ENCODE data around the gene TERC.

Gene TERC

DNA sequence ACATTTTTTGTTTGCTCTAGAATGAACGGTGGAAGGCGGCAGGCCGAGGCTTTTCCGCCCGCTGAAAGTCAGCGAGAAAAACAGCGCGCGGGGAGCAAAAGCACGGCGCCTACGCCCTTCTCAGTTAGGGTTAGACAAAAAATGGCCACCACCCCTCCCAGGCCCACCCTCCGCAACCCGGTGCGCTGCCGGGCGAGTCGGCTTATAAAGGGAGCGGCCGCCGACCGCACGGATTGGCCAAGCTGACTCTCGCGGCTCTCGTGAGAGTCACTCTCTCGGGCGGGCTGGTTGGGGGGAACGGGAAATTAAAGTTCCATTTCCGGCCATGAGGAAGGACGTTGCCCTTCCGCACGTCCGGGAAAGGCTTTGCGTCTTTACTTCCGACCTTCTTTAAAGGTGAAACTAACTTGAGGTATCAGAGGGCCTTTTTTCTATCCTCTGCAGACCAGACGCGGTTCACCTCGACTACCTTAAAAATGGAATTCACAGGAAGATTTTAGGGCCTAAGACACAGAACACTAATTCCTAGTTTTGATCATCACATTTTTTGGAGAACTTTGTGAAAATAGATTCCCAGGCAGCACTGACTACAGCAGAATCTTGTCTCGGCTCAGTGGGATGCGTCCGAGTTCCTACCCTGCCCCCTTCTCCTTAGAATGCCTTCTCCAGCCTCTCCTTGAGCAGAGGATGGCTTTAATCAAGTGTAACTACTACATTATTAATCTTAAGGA, at the start of gene TERC:
TSS of gene TERC (minus strand) at position 179 of the 731 bp plus-strand sequence.
- DNase-seq (ENCODE audit: low read depth, low spot score), result peak; percentile 84

DNA sequence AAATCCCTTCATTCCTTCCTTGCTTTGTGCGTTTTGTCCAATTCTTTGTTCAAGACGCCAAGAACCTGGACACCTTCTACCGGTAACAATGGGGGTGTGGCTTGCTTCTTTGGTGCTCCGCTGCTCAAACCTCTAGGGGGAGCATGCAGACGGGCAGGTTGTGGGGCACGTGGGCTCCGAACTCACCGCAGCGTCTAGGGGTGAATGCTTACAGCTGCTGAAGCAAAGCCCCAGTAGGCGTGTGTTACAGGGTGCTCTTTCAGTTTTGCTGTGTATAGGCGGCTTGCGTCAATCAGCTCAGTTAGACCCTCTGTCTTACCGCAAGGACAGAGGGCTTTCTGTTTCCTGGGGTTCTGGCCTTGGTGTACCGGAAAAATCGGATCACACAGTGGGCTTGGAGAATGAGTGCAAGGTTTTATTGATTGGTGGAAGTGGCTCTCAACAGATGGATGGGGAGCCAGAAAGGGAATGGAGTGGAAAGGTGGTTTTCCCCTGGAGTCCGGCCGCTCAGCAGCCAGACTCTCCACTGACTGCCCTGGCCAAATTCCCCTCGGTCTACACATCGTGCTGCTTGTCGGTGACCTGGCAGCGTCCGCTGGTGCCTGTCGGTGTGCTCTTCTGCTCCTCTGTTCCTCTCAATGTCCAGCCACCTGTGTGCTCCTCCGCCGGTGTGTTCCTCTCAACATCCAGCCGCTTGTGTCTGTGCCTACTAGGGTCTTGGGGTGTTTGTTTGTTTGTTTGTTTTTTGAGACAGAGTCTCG, 49.1 kb upstream of the TERC start:
- peak; percentile 53 for DNase-seq (ENCODE audit: low read depth, low spot score)

DNA sequence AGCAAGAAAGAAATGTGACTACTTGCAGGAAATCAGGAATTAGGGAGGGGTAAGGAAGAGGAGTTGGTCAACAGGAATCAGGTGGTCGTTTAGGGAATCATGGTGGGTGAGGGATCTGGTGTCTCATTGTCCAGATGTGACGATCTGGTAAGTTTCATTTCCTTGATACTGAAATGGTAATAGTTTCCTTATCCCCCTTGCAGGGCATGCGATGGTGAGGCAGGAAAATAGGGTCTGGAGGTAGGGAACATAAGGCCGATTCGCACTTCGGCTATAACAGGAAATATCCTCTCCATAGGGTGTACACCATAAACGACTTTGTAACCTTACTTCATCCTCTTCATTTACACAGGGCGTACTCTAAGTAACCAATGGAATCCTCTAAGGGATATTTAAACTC, 48.4 kb upstream of the TERC start:
- no peak for DNase-seq (ENCODE audit: low read depth, low spot score)

DNA sequence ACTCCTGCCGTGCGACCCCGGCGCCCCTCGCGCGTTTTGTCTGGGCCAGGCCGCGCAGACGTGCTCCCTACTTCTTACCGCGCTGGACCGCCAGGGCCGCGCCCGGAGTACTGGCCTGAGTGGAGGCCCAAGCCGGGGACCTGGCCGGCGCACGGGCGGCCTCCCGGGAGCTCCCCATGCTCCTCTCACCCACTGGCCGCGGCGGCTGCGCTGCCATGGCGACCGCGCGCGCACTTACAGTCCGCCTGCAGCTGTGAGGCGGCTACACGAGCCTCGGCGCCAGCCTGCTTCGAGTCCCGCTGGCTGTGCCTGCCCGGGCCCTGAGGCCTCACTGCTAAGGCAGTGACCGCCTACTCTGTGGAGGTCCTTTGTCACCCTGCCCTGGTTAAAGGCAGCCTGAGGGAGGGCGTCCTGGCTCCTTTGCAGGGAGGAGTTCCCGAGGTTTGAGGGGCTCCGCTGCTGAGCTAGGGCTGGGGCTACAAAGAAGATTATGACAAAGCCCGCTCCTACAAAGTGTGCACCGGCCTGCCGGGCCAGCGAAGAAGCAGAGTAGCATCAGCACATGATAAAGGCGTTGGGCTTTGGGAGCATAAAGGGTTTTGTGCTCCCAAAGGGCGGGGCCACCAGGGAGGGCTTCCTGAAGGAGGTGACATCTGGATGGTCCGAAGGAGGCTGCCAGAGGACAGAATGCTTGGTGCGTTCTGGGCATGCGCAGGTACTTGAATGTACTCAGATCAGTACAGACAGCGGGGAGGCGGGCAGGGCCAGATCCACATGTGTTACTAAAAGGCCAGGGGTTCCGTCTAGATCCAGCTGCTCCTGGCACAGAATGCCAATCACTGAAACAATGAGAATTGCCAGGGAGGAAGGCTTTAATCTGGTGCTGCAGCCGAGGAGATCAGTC, 47.7 kb upstream of the TERC start, which contains the start of the genes LRRC34 and LRRIQ4:
TSS of gene LRRC34 (minus strand) at position 573 of the 904 bp plus-strand sequence. CDS start at position 217, 356 bp downstream.
TSS of gene LRRIQ4 (plus strand) at position 539 of the 904 bp plus-strand sequence. CDS start 9,052 bp downstream, outside the sequence.
- DNase-seq (ENCODE audit: low read depth, low spot score), result peak; percentile 25

DNA sequence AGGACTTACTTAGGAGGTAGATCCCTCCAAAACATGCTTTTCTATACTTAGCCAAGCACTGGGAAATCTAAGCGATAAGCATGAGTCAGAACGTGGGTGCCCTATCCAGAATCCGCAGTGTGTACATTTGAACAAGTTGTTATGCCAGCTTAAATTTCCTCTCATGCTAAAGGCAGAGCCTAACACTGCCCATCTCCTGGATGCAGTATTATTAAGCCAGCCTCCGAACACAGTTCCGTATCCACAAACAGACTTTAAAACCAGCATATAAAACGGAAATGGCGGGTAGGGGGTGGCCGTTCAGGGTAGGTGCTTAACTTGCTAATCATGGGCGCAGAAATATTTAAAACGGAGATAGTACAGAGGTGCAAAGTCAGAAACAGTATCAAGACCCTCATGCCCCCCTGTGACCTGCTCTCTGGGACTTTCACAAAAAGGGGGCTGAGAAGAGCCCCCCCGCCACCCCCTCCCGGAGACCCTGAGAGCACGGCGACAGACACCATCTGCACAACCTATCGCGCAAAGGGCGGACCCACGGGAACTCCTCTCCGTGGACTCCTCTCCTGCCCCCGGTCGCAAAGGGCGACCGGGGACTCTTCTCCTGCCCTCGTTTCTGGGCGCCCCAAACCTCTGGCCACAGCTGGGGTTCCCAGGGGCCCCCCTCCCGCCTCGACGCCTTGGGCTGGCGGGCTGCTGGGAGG, 46.9 kb upstream of the TERC start:
- DNase-seq (ENCODE audit: low read depth, low spot score), result no peak

DNA sequence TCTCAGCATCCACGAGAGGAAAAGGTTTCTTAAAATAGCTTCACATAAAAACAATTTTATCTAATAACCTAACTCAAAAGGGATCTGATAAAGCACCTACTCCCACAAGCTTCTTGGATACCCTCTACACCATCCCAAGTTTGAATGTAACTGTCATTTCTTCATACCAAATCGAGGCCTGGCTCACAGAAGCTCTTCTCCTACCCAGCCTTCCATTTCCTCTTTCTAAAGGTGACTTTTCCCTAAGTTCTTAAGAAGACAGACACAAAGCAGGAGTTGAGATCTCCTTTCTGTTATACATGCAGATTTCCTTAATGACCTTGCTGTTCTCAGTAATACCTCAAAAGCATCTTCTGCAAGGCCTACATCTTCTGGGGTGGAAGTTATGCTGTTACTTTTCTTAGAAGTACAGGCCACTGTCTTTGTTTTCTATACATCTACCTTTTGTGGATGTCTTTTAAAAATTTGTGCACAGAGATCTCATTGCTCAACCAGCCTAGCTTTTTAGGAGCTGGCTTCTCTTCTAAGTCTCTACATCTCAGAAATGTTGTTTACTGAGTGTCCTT, 44.5 kb upstream of the TERC start:
- DNase-seq (ENCODE audit: low read depth, low spot score), result no peak

DNA sequence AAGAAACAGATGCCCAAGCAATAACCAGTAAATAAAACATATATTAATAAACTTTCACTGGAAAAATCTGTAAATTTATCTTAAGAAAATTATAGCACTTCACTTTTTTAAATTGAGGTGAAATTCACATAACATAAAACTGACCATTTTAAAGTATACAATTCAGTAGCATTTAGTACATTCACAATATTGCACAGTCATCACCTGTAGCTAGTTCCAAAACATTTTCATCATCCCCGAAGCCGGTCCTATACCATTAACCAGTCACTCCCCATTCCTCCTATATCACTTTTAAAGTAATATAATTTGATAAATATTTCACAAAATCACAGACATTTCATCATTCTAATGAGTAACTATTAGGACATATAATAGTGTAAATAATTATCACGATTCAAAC, 39.8 kb upstream of the TERC start:
- DNase-seq (ENCODE audit: low read depth, low spot score), result no peak

DNA sequence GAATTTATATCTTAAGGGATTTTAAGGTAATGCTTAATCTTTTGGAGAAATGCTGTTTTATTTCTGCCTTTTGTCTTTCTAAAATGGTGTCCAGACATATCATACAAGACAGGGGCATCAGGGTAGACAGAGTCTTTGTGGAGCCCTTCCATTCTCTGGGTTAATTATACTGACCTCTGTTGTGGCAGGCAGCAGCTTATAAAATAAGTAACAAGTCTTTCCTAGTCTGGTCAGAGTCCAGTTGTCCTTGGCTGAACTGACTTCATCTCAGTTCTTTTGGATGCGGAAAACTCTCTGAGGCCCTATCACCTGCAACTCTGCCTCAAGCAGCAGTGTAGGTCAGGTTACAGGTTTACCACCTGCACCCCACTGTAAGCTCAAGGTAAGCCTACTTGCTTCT, 27.5 kb upstream of the TERC start:
- no peak for DNase-seq (ENCODE audit: low read depth, low spot score)

DNA sequence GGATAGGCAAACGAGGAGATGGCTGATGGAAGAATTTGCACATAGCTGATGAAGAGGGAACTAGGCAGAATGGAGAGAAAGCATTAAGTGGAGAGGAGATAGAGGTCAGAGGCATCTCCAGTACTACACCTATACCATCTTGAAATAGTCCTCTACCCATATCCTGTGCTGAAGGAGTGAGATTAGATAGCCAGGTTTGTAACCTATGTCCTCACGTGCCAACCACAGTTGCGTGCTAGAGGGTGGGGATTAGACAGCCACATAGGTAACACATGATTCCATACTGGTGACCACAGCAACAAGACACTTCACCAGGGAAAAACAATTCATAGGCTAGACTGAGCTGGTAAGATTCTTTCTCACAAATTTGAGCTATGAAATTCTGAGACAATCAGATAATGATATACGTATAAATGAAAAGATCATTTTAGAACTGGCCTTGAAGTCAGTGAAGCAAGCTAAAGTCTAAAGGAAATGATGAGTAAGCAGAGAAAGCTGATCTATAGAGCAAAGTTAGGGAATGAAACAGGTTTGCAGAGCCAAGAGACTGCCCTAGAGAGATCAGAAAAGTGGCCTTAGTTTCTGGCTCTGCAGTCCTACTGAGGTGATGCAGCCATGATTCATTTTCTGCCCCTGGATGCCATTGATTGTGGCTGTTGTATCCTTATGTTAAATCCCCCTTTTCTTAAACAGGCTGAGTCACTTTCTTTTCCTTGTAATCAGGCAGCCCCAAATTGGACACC, 26.0 kb upstream of the TERC start:
- DNase-seq (ENCODE audit: low read depth, low spot score), result no peak

DNA sequence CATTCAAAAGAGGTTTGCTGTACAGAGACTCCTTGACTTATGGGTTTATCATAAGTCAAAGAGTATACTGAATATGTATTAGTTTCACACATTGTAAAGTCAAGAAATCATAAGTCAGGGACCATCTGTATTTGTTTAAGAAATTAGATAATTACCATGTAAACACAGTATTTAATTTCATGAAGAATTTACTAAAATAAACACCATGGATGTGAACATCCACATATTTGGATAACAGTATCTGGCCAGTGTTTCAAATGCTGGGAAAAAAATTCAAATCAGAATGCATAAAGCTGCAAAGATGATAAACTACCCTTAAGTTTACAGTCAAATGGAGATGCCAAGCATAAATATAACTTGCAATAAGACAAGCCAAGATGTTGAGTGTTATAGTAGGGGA, 25.4 kb upstream of the TERC start:
- DNase-seq (ENCODE audit: low read depth, low spot score), result no peak

DNA sequence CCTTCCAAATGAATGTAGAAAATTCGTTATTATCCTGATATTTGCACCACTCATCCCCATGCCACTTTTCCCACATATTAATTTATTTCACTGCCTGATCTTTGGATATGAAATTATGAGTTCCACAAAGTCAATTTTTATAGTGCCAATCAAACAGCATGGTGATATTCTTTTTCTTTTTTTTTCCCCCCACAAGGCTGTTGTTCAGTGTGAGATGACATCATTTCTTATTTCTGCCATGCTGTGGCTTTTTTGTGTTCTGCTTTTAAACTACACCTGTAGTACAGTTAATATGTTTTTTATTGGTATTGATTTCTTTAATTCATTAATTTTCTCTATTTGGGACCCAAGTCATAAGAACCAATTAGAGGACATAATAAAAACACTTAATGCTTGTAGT, 22.9 kb upstream of the TERC start:
- no peak for DNase-seq (ENCODE audit: low read depth, low spot score)

DNA sequence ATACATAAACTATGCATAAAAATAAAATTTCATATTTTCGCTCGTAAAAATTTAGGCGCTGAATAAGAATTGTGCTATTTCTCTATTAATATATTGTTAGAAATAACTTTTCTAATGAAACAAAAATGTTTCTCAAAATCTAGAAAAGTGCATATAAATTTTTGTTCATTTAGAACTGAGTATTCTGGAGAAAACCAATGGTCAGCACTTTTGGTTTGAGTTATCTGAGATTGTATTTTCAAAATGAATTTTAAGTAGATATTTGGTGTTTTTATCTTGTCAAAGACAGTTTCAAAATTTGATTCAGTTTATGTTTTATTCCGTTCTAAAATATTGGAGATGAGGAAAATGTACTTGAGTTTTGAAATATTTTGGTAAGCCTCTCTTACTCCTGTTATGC, 22.3 kb upstream of the TERC start:
- no peak for DNase-seq (ENCODE audit: low read depth, low spot score)

DNA sequence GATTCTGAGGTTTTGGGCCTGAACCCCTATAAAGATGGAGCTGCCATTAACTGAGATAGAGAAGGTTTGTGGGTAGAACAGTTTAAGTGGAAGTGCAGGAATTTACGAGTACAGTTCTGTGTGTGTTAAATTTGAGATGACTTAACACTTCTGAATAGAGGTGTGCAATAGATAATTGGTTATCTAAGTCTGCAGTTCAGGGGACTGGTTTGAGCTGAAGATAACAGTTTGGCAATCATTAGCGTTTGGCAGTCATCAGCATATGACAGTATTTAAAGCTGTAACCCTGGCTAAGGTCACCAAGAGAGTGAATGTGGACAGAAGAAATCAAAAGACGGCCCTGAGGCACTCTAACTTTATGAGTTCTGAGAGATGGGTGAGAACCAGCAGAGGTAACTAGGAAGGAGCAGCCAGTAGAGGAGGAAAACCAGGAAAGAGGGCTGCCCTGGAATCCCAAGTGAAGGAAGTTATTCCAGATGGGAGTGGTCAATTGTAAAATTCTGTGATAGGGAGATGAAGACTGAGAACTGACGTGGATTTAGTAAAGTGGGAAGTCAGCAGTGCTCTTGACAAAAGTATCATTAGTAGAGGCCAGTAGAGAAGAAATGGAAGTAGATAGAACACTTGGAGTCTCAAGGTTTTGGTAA, 16.5 kb upstream of the TERC start:
- DNase-seq (ENCODE audit: low read depth, low spot score), result no peak

DNA sequence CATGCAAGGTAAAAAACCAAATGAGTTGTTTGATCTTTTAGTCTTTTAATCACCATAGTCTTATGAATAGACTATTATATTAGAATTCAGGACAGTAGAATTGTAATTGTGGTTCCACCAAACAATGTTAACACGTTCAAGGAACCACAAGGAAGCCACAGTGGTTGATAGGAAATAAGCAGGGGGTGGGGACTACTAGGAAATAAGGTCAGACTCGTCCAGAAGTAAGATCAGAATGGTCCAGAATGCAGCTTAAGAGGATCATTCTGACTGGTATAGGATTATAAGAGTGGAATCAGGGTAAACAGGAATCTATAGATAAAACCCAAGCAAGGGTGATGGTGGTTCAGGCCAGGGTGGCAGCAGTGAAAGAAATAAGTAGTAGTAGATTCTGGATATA, 15.9 kb upstream of the TERC start:
- DNase-seq (ENCODE audit: low read depth, low spot score), result no peak

DNA sequence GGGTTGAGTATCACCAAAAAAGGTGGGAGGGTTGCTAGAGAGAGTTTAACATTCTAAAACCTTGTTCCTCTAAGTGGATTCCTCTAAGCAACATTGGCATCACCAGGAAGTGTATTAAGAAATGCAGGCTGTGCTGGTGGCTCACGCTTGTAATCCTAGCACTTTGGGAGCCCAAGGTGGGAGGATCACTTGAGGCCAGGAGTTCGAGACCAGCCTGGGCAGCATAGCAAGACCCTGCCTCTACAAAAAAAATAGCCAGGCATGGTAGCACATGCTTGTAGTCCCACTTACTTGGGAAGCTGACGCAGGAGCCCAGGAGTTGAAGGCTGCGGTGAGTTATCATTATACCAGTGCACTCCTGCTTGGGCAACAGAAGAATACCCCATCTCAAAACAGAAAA, 13.0 kb upstream of the TERC start:
- no peak for DNase-seq (ENCODE audit: low read depth, low spot score)

DNA sequence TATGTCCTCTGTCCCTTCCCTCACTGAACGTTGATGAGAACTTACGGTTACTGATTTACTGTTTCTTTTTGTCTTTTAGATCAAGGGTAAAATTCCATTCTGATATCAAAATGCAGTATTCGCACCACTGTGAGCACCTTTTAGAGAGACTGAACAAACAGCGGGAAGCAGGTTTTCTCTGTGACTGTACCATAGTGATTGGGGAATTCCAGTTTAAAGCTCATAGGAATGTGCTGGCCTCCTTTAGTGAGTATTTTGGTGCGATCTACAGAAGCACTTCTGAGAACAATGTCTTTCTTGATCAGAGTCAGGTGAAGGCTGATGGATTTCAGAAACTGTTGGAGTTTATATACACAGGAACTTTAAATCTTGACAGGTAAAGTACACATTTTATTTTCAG, 9.3 kb upstream of the TERC start:
- no peak for DNase-seq (ENCODE audit: low read depth, low spot score)

DNA sequence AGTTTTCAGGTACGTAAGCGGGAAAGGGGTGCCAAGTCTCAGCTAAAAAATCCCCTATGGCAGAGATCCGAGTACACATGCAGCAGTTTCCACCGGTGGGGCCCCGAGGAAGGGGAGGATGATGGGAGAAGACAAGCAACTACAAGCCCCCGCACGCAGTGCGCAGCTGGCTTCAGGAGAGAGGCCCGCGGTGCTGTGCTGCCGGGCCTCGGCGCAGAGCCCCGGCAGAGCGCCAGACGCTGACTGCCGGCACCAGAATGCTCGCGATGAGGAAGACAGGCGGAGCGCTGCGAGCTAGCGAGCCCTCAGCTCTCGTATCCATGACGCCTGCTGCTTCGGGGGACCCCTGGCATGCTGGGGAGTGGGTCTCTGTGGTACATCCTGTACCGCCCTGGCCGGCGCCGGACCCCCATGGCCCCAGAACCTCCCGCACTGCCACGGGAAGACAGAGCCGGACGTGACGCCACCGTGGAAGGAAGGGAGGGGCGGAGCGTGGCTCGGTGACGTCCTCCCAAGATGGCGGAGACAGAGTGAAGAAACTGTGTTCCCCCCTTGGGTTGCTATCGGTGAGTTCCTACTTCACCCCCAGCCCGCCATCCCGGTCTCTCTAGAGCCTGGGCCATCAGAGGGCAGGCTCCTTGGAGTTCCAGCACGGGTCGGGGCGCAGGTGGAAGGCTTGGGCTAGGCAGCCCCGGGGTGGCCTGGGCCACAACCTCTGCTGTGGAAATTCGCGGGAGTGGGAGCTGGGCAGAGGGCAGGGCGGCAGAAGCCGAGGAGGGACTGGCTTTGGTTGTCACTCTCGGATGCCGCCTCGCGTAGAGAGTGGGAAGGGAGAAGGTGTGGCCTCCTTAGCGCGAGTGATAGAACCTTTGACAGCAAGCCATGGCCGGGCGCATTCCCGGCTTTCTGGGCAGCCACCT, 8.3 kb upstream of the TERC start, which contains the start of gene MYNN:
TSS of gene MYNN (plus strand) at position 500 of the 920 bp plus-strand sequence. CDS start 900 bp downstream, outside the sequence.
- peak; percentile 86 for DNase-seq (ENCODE audit: low read depth, low spot score)

DNA sequence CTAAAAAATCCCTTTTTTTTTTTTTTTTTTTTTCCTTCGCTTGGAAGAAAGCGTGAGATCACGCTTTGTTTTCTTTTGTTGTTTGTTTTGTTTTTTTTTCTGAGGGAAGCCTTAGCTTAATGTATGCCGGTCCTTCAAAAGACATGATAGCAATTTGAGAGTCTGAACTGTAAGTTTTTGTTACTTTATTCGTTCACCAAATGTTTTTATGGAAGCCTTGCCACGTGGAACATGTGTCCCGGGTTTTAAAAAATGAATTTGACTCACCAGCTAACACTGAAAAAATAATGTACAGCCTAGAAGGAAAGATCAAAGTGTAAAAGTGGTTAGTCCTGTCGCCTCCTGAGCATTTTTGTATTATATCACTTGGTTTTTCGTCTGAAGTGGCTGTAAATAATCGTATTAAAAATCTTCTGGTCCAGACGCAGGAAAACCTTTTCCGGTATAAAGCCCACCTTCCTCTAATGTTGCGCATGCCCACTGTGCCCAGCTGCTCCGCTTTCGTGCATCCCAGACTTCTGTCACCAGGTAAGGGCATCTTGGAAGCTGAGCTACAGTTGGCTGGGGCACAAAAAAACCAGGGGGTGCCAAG, 7.5 kb upstream of the TERC start:
- DNase-seq (ENCODE audit: low read depth, low spot score), result no peak
